ENCODE results near the gene B3GAT2.
"Not testable (repeated sequence)": the region's sequence is repeated elsewhere in the genome, so short reads cannot be mapped to it uniquely, and the experiment has no call there.

GRCh38 chr6:70944321-70944720 is 12.5 kb downstream of the B3GAT2 start:
- TF ChIP-seq, protein P1, sequence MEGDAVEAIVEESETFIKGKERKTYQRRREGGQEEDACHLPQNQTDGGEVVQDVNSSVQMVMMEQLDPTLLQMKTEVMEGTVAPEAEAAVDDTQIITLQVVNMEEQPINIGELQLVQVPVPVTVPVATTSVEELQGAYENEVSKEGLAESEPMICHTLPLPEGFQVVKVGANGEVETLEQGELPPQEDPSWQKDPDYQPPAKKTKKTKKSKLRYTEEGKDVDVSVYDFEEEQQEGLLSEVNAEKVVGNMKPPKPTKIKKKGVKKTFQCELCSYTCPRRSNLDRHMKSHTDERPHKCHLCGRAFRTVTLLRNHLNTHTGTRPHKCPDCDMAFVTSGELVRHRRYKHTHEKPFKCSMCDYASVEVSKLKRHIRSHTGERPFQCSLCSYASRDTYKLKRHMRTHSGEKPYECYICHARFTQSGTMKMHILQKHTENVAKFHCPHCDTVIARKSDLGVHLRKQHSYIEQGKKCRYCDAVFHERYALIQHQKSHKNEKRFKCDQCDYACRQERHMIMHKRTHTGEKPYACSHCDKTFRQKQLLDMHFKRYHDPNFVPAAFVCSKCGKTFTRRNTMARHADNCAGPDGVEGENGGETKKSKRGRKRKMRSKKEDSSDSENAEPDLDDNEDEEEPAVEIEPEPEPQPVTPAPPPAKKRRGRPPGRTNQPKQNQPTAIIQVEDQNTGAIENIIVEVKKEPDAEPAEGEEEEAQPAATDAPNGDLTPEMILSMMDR (IDR thresholded peaks at IDR 0.05), result not testable (repeated sequence)
- TF ChIP-seq EZH2 (IDR thresholded peaks at IDR 0.05; ENCODE audit: borderline replicate concordance, insufficient read depth, low read depth, low read length, poor library complexity, severe bottlenecking), result not testable (repeated sequence)

Measured in B cell (primary cell).